DLD1 (cell line): ENCODE measurements around the gene SMPD3.

Experiments
- in situ Hi-C: cut with HindIII; loops from 2 replicates; pipeline ENCODE4 v1.10.0; 2017; ENCODE audit warnings: low sequenced_read_pairs

Gene SMPD3

GRCh38 chr16:68444056-68444657 is 4.2 kb downstream of the SMPD3 start:
- in situ Hi-C loops = no loop called here

- in situ Hi-C loops = no loop called here
Measured at GRCh38 chr16:68436581-68436980, 11.7 kb downstream of the SMPD3 start.

DNA sequence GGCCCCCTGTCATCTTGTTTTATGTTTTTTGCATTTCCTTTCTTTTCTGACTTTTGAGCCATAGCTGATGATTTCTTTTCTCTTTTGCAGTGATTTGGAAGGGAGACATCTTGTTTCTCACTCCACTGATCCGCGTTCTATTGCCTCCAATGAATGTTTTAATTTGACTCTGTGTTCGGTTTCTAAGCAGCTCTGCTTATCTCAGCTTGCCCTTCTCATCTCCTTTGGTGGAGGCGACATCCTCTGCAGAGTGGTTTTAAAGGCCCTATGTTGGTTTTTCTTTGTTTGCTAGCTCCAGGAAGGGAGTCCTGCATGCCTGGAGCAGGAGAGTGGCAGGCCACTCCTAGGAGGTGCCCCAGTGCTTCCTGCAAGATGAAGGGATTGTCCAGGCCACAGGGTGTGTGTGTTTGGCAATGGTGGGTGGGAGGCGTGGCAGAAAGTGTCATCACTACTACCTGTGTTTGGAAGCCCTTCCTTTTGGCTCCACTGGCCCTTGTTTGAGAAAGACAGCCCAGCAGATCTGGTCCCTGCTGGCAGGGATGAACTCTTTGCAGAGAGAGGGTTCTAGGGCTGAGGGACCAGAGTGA is 13.6 kb downstream of the SMPD3 start:
- in situ Hi-C loops = no loop called here

- in situ Hi-C loops = no loop called here
Measured at GRCh38 chr16:68433316-68433715, 15.0 kb downstream of the SMPD3 start.

DNA sequence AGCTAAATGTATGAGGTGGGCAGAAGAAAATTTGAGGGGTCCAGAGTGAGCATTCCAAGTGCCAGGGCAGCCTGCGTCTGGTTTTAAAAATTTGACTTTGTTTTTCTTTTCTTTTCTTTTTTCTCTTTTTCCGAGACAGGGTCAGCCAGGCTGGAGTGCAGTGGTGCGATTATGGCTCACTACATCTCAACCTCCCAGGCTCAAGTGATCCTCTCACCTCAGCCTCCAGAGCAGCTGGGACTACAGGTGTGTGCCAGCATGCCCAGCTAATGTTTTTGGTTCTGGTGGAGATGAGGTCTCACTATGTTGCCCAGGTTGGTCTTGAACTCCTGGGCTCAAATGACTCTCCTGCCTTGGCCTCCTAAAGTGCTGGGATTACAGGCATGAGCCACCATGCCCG is 15.6 kb downstream of the SMPD3 start:
- in situ Hi-C loops = no loop called here

- in situ Hi-C loops = loop anchor here (10.0 kb wide), 1 partner anchor 54 kb away; no protein-coding TSS in a partner anchor
Measured at GRCh38 chr16:68429076-68429854, 19.0 kb downstream of the SMPD3 start.

- in situ Hi-C loops = loop anchor here (10.0 kb wide), 1 partner anchor 53 kb away; no protein-coding TSS in a partner anchor
Measured at GRCh38 chr16:68427649-68428303, 20.5 kb downstream of the SMPD3 start.

- in situ Hi-C loops = loop anchor here (10.0 kb wide), 1 partner anchor 51 kb away; no protein-coding TSS in a partner anchor
Measured at GRCh38 chr16:68426347-68426652, 22.0 kb downstream of the SMPD3 start.

GRCh38 chr16:68425498-68426346 is 22.6 kb downstream of the SMPD3 start:
- in situ Hi-C loops = loop anchor here (10.0 kb wide), 1 partner anchor 51 kb away; no protein-coding TSS in a partner anchor

- in situ Hi-C loops = loop anchor here (5.0 to 10.0 kb wide), 3 partner anchors 49 to 89 kb away; no protein-coding TSS in a partner anchor
Measured at GRCh38 chr16:68423771-68424170, 24.5 kb downstream of the SMPD3 start.

DNA sequence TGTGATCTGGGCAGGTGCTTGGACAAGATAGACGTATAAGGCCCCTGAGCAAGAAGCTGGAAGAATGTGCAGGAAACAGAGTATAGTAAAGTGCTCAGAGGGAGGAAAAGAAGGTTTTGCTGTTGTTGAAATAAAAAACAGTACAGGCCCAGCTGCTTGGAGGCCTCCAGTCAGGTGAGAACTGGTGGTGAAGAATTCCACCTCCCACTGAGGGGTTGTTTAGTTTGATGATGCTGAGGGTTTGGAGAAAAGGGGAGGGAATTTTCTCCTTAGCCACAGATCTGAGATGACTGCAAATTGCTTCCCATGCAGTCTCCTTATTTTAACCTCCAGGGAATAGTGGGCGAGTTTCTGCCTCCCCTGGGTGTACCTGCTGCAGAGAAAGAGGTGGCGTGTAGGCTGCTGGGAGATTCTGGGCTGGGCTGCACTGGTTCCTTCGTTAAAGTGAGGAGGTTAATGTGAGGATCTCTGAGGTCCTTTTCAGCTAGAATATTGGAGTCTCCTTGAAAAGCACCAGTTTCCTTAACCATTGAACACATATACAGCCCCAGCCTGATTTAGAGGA is 25.8 kb downstream of the SMPD3 start:
- in situ Hi-C loops = loop anchor here (5.0 to 10.0 kb wide), 3 partner anchors 48 to 90 kb away; no protein-coding TSS in a partner anchor

DNA sequence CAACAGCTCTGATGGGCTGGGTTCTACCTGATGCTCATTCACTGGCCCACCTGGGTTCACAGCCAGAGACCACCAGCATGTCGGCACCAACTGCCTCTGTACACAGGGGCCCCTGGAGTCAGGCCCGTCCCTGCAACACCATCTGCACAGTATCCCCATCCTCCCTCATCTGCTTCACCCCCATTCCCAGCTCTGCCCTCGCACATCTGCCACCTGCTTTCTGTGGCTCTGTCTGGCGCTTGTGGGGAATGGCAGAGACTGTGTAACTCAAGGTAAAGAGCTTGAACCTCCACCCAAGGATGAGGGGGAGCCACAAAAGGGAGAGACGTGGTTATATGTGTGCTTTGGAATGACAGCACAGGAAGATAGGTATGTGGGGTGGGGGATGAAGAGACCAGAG is 27.2 kb downstream of the SMPD3 start:
- in situ Hi-C loops = loop anchor here (5.0 to 10.0 kb wide), 3 partner anchors 46 to 91 kb away; no protein-coding TSS in a partner anchor

GRCh38 chr16:68420366-68420942 is 27.9 kb downstream of the SMPD3 start:
- in situ Hi-C loops = loop anchor here (5.0 to 10.0 kb wide), 3 partner anchors 46 to 92 kb away; no protein-coding TSS in a partner anchor

DNA sequence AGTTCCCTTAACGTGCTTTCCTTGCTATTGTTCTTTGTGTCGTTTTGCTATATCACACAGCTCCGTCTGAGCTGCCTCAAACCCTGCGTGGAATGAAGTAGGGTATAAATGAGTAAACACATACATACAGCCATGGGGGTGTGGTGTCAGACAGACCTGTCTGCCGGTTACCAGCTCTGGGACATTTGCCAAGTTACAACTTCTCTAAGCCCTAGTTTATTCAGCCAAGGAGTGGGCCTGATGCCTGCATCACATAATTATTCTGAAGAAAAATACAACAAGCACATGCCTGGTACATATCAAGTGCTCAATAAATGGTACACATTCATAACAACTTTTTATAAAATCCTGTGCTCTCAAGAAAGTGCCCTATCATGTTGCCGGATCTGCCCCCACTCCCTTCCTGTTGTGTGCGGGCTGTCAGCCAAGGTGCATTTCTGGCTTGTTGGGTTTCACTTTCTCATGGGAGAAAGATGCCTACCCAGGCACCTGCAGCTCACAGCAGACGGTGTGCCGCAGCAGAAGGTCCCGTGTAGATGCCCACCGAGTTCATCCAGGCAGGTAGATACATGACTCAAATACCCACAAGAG is 30.5 kb downstream of the SMPD3 start:
- in situ Hi-C loops = no loop called here

- in situ Hi-C loops = no loop called here
Measured at GRCh38 chr16:68416057-68417046, 32.0 kb downstream of the SMPD3 start.

GRCh38 chr16:68414581-68414980 is 33.7 kb downstream of the SMPD3 start:
- in situ Hi-C loops = no loop called here

DNA sequence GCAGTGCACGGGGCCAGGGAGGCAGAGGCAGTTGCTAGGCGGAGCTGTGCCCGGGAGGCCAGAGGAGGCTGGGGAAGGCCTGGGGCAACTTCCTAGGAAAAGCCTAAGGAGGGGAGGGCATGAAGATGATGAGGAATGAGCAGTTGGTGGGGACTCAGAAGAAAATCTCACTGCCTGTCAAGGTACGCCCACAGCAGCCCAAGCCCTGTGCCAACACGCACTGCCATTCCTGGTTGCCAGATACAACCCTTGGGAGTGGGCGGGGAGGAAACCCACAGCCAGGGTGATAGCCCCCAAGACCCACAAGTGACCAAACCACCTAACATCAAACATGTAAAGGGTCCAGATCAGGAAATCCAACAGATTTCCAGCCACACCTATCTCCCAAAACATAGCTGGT is 36.2 kb downstream of the SMPD3 start:
- in situ Hi-C loops = no loop called here

GRCh38 chr16:68411086-68411485 is 37.2 kb downstream of the SMPD3 start:
- in situ Hi-C loops = no loop called here
